NCI-H1436 treated with DMSO at 0.1 percent for 48 hours (cell line): ENCODE data around the gene RPP21.
A peak's percentile ranks its signal among the peaks of the same experiment; 100 is the strongest.
"Not testable (repeated sequence)": the region's sequence is repeated elsewhere in the genome, so short reads cannot be mapped to it uniquely, and the experiment has no call there.

ENCODE experiments used
- DNase-seq: peaks from one replicate; lab custom pipeline; 2025; lab: John Stamatoyannopoulos, UW

Gene RPP21

DNA sequence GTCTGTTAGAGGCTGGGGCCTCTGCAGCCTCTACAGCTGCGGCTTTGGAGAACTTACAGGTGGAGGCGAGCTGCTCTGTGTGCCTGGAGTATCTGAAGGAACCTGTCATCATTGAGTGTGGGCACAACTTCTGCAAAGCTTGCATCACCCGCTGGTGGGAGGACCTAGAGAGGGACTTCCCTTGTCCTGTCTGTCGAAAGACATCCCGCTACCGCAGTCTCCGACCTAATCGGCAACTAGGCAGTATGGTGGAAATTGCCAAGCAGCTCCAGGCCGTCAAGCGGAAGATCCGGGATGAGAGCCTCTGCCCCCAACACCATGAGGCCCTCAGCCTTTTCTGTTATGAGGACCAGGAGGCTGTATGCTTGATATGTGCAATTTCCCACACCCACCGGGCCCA, 15.6 kb upstream of the RPP21 start:
- no peak for DNase-seq

DNA sequence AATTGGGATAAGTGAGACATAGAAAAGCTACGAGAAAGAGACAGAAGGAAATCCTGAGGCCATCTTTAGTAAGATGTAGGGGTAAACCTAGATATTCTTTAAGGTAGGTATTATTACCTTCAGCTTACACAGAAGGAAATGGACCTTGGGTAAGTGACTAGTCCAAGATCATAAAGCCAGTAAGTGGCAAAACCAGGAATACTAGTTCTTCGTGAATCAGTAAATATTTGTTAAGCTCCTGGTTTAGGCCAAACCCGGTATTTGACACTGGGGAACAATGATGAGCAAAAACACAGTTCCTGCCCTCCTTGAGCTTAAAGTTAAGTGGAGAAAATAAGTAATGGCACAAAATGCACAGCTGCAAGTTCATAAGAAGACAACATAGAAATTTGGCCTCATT, 13.0 kb upstream of the RPP21 start:
- no peak for DNase-seq

DNA sequence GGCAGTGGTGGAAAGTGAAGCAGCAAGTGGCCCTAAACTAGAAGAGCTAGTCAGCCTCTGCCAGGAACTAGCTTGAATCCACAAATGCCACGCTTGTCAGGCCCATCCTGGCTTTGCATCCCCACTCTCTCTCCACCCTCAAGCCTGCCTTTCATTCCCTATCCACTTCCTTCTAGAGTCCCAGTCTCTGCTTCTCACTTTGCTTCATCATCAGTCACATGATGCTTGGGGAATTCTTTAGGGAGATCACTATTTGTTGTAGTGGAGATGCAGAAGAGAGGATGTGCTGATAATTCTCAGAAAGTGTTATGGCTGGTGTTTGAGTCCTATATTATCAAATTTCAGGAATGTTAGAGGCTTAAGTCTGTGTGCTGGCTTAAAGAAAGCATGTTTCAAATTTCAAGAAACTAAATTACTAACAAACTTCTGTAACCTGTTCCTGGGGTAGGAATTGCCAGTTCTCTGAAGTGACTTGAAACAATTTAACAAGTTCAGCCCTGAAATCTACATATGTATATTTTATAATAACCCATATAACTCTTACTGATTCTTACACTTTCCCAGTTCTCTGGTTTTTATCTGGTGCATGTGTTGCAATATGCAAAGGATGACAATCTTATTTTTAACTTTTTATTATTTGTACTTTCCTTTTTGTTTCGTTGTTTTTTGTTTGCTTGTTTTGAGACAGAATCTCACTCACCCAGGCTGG, 10.7 kb upstream of the RPP21 start:
- DNase-seq, result no peak

DNA sequence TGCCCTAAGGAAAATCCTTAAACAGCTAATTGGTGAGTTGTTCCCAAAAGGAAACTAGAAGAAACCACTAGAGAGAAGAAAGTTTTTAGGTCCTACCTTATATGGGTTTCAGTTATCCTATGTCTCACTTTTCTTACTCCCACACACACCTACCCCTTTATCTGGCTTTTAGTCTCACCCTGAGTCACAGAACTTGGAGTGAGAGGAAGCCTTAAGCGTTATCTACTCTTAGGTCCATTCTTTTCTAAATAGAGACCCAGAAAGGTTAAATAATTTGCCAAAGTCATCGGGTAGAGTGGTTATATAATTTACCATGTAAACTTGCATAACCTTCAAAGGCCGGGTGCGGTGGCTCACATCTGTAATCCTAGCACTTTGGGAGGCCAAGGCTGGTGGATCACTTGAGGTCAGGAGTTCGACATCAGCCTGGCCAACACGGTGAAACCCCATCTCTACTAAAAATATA, 4.3 kb upstream of the RPP21 start:
- DNase-seq, result no peak

DNA sequence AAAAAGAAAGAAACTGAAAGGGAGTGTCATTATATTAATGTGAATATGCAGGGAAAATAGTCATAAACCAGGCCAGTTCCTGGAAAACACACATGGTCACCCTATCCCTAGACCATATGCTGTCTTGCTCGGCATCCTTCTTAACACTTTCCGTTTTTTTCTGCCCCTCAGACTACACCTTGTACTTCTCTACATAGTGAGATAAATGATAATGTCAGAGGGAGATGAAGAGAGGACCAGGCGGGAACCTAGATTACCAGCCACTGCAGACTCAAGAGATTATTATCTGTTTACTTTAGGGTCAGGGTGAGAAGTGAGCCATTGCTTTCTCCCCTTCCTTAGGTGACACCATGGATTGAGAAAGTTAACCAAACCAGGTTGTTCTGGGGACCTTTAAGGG, 3.7 kb upstream of the RPP21 start:
- DNase-seq, result no peak

DNA sequence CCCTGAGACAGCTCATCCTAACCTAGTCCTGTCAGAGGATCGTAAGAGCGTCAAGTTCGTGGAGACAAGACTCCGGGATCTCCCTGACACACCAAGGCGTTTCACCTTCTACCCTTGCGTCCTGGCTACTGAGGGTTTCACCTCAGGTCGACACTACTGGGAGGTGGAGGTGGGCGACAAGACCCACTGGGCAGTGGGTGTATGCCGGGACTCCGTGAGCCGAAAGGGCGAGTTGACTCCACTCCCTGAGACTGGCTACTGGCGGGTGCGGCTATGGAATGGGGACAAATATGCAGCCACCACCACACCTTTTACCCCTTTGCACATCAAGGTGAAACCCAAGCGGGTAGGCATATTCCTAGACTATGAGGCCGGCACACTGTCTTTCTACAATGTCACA, 3.2 kb upstream of the RPP21 start:
- DNase-seq, result no peak

DNA sequence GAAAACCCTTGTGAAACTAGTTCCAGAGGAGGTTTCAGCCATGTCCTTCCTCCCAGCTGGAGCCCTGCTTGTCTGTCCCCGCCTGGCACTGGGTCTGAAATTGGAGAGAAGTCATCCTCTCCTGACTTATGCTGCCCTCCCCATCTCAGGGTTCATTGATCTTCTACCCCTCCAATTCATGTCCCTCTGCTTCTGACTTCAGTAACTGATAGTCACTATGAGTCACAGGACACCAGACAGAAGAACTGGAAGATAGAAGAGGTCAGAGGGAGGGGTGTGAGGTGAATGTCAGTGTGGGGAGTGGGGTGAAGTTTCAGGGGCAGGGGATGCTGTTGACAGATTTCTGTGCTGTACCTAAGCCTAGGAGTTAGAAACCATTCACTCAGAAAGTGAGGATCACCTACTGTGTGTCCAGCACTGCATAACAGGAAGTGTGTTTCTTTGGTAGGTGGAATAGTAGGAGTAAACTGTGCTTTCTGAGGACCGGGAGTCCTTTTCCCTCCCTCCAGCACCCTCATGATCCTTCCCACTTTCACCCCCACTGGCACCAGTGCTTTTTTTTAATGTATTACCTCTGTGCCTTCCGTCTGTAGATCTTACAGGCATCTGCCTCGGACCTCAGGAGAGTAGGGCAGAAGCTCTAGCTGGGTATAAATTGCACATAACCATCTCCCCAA, 627 bp upstream of the RPP21 start:
- no peak for DNase-seq

DNA sequence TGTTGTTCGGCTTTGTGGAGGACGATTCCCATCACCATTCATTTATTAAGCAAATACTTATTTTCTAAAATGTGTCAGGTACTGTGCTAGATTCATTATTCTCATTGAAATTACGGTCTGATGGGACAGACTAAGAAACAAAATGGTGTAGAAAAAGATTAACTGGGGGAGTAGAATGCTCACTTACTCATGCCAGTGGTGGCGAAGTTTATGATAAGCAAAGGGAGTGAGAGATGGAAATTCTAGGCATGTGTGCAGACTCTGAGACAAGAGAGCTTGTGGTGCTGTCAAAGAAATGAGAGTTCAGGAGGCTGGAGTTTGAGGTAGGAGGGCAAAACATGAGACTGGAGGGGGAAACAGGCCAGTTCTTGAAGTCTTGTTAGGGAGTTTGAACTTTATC, 896 bp downstream of the RPP21 start:
- DNase-seq, result no peak

DNA sequence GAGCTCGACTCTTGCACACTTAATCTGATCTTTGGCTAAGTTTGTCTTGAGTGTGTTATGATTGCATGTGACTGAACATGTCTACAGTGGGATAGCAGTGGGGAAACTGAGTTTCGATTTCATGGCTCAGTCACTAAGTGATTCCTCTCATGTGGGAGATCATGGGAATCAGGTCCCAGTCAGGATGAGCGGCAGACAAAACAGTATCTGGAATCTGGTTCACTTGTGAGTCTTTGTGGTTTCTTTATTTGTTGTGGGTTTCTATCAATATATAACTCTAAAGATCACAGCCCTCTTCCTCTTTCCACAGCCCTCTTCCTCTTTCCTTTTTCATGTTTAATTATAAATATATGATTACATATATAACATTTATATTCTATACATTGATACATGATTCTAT, 4.0 kb downstream of the RPP21 start:
- no peak for DNase-seq

DNA sequence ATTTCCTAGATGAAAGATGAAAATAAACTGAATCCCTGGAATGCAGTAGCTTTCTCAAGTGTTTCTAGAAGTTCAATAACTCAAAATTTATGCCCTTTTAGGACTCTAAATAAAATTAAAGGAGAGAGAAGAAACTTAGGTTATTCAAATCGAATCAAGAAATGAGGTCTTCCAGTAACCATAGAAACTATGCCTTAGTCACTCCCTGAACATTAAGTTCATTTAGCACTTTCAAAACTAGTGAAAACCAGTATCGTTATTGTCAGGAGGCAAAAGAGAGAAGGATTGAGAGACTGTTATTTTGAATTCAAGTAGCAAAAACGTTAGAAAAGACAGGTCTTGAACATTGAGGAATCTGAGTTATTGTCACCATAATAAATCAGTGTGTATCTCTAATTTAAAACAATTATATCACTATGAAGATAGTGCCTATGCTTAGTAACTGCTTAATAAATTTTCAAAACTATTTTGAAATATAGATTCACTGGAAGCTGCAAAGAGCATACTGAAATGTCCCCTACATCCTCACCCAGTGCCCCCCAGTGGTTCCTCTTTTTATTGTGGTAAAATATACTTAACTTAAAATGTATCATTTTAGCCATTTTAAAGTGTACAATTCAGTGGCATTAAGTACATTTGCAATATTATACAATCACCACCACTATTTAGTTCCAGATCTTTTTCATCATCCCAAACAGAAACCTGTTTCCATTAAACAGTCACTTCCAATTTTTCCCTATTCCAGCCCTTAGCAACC, 4.6 kb downstream of the RPP21 start:
- DNase-seq, result no peak

DNA sequence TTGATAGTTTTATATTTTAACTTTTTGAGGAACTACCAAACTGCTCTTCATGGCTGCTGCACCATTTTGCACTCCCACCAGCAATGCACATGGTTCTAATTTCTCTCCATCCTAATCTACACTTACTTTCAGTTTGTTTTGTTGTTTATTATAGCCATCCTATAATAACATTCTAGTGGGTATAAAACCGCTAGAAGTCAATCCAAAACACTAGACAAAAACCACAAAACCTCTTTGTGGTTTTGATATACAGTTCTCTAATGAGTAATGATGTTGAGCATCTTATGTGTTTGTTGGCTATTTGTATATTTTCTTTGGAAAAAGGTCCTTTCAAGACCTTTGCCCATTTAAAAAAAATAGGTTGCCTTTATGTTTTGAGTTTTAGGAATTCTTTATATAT, 5.6 kb downstream of the RPP21 start:
- no peak for DNase-seq

DNA sequence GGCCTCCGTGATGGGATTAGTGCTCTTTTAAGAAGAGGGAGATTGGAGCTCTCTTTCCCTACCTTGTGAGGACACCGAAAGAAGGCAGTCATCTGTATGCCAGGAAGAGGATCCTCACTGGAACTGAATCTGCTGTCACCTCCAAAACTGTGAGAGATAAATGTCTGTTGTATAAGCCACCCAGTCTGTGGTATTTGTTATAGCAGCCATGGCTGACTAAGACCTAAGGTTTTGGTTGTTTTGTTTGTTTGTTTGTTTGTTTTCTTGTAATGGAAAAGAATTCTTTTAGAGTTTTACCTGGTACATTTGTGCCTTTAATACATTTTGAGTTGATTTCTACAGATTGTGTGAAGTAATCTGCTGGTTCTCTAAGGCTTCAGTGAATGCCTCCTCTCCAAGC, 7.6 kb downstream of the RPP21 start:
- no peak for DNase-seq

DNA sequence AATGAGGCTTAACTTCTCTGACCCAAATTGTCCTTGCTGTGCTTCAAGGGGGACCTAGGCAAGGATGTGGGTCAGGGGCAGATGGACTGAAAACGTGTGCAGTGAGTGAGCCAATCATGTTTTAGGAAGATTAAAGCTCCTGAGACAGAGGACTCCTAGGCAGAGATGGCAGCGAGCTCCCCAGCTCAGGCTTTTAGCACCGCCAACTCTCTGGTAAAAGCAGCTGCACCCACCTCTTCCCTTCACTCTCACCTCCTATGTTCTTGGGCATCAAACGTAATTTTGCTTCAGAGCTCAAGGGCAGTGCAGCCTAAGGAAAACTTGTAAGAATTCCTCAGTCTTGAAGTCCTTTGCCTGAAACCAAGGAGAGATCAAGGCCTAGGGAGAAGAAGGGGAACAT, 10.3 kb downstream of the RPP21 start:
- no peak for DNase-seq

DNA sequence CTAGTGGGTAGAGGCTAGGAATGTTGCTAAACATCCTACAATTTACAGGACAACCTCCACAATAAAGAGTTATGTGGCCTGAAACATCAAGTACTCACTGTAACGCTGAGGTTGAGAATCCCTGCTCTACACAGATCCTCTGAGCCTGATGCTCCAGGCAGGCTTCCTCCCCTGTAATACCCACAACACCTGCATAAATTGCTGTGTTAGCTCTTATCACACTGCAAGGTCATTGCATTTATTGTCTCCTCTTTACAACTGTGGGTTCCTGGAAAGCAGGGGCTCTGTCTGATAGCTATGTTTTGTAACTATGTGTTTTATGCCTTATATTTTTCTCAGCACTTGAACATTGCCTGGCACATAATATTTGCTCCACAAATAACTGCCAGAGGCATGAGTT, 11.6 kb downstream of the RPP21 start:
- no peak for DNase-seq

DNA sequence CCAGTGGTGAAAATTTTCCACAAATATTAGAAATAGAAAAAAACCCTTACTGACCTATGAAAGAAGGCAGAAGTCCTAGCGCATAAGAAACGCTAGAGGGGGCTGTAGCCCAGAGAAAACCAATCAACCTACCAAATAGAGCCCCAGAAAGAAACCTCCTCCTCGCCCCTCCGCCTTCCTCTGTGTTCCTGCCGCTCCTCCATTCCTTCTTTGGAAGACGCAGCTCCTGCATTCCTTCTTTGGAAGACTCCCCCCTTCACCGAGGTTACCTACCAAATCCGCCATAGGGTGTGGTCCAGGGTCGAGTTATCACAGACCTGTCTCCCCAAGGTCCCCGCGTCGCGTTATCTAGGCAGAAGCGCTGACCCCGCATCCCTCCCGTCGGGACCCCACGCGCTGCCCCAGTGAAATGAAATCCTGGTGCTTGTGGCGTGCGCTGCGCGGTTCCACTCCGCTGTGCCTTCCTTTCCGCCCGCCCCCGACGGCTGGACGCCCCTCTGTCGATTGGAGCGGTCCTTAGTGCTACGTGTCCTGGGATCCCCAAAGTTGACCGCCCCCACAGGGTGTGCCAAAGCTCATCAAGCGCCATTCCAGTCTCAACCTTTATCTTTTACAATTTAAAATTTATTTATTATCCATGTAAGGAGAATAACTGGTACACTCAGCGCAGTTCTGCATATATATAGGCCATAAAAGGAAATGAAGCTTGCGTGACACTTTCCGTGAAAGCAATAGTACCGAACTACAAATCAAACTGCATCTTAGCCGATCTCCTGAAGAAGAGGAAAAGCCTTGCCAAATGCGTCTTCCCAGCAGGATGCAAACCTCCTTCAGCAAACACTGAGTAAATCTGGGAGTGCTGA, 13.0 kb downstream of the RPP21 start:
- peak; percentile 24 for DNase-seq

DNA sequence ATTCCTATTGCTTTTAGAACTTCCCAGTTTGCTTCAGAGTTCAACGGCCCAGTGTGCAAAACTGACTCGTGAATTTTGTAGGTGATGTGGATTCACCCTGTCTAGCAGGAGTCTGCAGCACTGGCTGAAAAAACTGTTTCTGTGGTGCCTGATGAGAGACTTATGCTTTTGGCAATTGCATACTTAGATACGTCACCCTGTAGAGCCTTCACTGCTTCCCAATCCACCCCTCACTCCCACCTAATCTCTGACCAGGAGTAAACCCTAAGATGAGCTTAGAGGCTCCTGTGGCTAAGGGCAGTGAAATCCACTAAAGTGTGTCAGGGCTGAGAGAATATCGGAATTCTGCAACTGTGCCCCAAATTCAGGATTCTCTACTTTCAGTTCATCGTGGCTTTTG, 14.3 kb downstream of the RPP21 start:
- DNase-seq, result no peak

DNA sequence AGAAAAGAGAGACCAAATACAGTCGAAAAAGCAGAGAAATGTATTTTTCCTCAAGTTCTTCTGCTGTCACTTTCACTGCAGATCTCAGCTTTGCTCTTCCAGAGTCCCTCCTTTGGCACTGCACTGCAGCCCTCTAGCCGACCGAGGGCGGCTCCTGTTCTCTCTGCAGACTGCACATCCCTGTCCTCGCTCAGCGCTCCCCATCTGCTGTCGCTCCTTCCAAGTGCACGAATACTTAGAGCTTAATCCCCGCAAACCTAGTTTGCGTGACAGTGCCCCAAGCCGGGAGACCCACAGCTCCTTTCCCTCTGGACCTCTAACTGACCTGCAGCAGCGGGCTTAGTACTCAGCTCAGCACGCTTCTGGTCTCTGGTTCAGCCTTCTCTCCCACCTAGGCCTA, 15.2 kb downstream of the RPP21 start:
- no peak for DNase-seq

DNA sequence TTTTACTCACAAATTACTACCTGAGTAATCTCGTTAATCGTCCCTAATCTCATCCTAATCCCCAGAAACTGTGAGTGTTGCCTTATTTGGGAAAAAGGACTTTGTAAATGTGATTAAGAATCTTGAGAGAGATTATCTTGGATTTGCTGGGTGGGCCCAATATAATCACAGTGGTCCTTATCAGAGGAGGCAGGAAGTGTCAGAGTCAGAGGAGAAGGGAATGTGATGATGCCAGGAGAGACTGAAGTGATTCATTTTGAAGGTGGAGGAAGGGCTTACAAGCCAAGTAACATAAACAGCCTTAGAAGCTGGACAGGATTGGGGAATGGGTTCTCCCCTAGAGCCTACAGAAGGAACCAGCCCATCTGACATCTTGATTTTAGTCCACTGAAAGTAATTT, 16.7 kb downstream of the RPP21 start:
- no peak for DNase-seq

DNA sequence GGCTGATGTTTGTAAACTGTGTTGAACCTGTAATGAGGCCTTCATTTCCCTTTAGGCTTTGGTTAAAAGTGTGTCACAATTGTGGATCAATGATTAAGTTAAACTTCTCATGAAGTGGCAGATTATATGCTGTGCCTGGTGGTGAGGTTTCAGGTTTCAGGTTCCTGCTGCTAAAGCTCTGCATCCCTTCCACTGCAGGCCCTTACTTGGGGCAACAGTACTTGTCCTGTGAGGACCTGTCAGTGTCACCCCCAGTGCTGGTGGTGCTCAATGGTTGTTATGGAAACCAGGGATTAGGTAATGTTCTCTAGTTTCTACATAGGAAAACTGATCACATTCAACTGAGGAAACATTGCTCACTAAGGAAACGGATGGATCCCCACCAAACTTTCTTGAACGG, 18.5 kb downstream of the RPP21 start:
- DNase-seq, result no peak

DNA sequence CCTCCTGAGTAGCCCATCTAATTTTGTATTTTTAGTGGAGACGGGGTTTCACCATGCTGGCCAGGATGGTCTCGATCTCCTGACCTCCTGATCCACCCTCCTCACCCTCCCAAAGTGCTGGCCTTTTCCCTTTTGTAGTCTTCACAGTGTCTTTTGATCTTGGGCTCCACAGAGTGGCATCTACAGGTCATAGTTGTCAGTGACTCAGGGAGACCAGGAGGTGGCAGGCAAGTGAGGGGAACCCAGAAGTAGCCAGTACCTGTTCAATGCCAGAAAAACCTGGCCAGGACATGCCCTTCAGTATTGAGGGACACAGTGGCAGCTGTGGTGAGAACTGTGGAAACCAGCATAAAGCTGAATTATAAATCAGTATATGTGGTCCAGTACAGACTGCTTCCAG, 19.6 kb downstream of the RPP21 start:
- DNase-seq, result no peak

DNA sequence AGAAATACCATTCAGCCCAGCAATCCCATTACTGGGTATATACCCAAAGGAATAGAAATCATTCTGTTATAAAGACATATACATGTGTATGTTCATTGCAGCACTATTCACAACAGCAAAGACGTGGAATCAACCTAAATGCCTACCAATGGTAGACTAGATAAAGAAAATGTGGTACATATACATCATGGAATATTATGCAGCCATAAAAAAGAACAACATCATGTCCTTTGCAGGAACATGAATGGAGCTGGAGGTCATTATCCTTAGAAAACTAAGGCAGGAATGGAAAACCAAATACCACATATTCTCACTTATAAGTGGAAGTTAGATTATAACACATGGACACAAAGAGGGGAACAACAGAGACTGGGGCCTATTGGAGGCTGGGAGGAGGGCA, 24.3 kb downstream of the RPP21 start:
- DNase-seq, result not testable (repeated sequence)

DNA sequence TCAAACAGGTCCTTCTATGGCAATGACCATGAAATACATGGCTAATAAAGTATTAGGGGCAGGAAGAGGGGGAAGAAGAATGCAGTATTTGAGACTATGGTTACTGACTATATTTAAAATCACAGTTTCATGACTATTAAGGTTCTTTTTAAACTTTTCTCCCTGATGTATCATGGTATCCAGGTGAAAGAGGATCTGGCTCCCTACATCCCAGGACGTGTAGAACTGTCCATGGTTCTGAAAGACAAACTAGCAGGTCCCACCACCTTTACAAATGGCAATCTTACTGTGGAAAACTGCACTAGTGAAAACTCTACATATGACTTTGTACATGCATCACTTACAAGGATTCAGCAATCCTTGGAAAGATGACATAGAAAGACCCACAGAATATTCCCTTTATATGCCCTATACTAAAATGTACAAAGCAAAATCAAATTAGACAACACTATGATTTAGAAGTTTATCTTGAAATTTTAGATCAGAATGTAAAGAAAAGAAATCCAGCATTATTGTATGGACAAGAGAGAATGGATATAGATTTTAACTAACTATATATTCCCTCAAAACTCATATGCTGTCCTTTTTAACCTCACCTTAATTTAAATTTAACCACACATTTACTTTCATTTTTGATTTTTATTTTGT, 33.5 kb downstream of the RPP21 start:
- DNase-seq, result no peak
